Neutrophil (primary cell): Measurements from ENCODE around the gene DLEC1.

ENCODE experiments used
- H3K27ac ChIP-seq: fragments of 200-600 bp; sonication (generic); 2 replicates; pipeline ENCODE4 v1.5.1; 2016; ENCODE audit warnings: mild to moderate bottlenecking, moderate library complexity
- H3K27me3 ChIP-seq: fragments of 200-600 bp; sonication (generic); 2 replicates; pipeline ENCODE4 v1.6.0; 2016; ENCODE audit warnings: mild to moderate bottlenecking
- H3K36me3 ChIP-seq: fragments of 200-600 bp; sonication (generic); 2 replicates; pipeline ENCODE4 v1.5.1; 2017
- H3K4me1 ChIP-seq, 2 experiments: fragments of 200-600 bp in 1 of 2; sonication (generic) in 1 of 2; 1 replicate in 1 of 2; 2 replicates in 1 of 2; pipeline versions ENCODE4 v1.5.1 to v1.6.1; 2013 to 2016; ENCODE audit warnings: low read depth in 1 of 2, low read length in 1 of 2, mild to moderate bottlenecking in 1 of 2, moderate library complexity in 1 of 2; ENCODE audit not compliant: control insufficient read depth in 1 of 2, insufficient read depth in 1 of 2
- H3K4me3 ChIP-seq, 2 experiments: fragments of 200-600 bp in 1 of 2; sonication (generic) in 1 of 2; 1 replicate in 1 of 2; 2 replicates in 1 of 2; pipeline ENCODE4 v1.5.1; 2013 to 2016; ENCODE audit warnings: low read depth in 1 of 2, low read length in 1 of 2, mild to moderate bottlenecking in 1 of 2, moderate library complexity in 1 of 2
- H3K9me3 ChIP-seq: fragments of 200-600 bp; sonication (generic); 2 replicates; pipeline ENCODE4 v1.5.1; 2016
- TF ChIP-seq, protein P1 (sequence below): fragments of 200-600 bp; sonication (generic); IDR thresholded peaks from 2 replicates; pipeline ENCODE4 v1.5.1; 2016; ENCODE audit warnings: antibody characterized with exemption

The DLEC1 gene

DNA sequence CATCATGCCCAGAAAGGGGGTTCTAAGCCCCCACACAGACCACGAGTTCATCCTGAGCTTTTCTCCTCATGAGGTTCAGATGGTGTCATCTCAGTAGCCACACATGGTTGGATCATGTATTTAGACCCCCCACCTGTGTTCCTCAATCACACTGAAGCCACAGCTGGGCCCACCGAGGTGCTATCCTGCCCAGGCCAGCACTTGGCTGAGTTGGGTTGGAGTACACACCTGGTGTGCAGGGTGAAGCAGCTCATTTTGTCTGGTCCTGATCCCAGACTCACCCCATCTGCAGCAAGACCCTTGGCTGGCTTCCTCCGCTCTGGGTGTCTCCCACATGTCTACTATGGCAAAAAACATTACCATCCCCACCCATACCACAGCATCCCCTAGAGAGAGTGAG, 56.0 kb downstream of the DLEC1 start:
- Histone ChIP-seq H3K36me3 (no peaks in the 10 kb centered on the region), H3K4me1 (peaks cover 12 to 17% of the 10 kb centered on the region in 2 experiments), H3K9me3 (no peaks in the 10 kb centered on the region), H3K4me3 (no peak overlapping the region), H3K27ac (no peak overlapping the region), H3K27me3 (no peaks in the 10 kb centered on the region)
- TF ChIP-seq, protein P1, sequence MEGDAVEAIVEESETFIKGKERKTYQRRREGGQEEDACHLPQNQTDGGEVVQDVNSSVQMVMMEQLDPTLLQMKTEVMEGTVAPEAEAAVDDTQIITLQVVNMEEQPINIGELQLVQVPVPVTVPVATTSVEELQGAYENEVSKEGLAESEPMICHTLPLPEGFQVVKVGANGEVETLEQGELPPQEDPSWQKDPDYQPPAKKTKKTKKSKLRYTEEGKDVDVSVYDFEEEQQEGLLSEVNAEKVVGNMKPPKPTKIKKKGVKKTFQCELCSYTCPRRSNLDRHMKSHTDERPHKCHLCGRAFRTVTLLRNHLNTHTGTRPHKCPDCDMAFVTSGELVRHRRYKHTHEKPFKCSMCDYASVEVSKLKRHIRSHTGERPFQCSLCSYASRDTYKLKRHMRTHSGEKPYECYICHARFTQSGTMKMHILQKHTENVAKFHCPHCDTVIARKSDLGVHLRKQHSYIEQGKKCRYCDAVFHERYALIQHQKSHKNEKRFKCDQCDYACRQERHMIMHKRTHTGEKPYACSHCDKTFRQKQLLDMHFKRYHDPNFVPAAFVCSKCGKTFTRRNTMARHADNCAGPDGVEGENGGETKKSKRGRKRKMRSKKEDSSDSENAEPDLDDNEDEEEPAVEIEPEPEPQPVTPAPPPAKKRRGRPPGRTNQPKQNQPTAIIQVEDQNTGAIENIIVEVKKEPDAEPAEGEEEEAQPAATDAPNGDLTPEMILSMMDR, result no peak

DNA sequence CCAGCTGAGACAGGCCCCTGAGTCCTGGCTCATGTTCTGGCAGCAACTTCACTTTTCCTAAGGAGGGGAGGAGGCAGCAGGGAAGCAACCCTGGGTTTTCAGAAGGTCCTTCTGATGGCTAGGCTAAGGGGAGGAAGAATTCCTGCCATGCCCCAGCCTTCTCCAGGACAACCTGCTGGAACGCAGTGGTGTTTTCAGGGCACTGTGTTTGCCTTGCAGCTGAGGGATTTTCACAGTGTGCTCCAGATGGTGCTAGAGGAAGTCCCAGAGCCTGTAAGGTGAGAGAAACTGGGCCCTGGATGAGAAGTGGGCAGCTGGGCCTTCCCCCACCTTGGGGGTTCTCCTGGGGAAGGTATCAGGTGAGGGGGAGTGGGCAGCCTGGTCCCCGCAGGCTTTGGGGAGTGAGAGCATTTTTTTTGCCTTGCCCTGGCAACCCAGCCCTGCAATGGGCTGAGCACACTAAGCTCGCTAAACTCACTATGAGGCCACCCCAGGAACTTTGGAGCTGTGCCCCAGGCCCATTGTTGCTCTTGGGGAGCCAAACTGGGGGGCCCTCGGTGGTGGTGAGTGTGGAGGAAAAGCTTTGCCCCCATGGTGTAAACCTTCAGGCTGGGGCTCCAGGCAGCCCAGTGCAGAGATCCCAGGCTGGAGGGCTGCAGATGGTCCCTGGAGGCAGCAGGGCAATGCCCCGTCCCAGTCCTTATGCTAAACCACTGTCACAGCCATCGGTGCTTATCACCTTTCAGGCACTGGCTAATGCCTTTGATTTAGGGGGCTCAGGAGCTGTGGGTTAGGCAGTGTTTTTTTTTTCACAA, 56.9 kb downstream of the DLEC1 start:
- H3K4me1 ChIP-seq, result peaks cover 12 to 17% of the 10 kb centered on the region in 2 experiments
- TF ChIP-seq, protein P1, result no peak
- no peak overlapping the region for H3K4me3 ChIP-seq
- H3K27me3 ChIP-seq, result no peaks in the 10 kb centered on the region
- H3K9me3 ChIP-seq, result no peaks in the 10 kb centered on the region
- H3K27ac ChIP-seq, result no peak overlapping the region
- no peaks in the 10 kb centered on the region for H3K36me3 ChIP-seq

DNA sequence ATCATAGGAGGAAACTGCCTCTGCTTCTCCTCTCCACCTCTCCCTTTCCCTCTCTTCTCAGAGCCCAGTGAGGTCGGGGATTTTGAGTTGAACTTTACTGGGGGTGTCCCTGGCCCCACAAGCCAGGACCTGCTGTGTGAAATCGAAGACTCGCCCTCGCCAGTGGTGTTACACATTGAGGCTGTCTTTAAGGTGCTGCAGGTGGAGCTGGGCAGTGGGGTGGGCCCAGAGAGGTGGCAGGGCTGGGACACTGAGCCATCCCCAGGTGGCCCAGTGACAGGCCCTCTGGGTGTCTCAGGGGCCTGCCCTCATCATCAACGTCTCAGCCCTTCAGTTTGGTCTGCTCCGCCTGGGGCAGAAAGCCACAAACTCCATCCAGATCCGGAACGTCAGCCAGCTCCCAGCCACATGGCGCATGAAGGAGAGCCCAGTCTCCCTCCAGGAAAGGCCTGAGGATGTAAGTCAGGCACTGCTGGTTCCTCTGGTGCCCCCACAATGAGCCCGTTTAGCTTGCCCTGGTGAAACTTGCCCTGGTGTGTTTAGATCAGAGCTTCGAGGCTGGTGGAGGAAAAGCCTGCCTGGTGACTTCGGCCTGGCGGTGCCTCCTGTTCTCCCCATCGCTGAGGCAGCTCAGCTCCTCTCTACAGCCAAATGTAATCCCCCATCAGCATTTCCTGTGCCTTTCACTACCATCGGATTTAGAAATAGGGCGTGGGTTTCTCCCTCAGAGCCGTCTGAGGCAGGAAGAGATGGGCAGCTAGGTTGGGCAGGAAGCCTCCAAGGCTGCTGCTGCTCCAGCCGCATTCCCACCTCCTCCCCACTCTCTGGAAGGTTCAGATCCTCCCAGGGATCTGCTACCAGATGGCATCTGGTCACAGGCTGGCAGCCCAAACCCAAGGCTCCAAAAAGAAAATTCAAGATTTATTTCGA, 58.7 kb downstream of the DLEC1 start:
- TF ChIP-seq, protein P1, result no peak
- H3K9me3 ChIP-seq, result no peaks in the 10 kb centered on the region
- no peaks in the 10 kb centered on the region for H3K36me3 ChIP-seq
- H3K4me1 ChIP-seq, result peaks cover 29 to 34% of the 10 kb centered on the region in 2 experiments
- H3K27me3 ChIP-seq, result no peaks in the 10 kb centered on the region
- H3K27ac ChIP-seq, result no peak overlapping the region
- no peak overlapping the region for H3K4me3 ChIP-seq

DNA sequence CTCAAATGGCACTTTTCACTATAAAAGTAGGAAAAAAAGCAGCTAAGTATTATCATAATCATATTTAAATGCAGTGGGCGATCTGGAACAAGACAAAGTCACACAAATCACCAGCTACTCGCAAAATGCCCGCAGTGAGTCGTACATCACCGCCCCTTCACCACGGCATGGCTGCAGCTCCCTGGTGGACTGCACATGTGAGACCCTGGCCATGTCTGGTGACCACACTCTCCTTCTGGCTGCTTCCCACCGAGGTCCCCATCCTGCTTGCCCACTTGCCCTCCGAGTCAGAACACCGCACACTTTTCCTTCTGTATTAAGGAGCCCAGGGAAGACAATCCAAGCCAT, 59.3 kb downstream of the DLEC1 start:
- Histone ChIP-seq H3K27ac (no peak overlapping the region), H3K36me3 (no peaks in the 10 kb centered on the region), H3K9me3 (no peaks in the 10 kb centered on the region), H3K27me3 (no peaks in the 10 kb centered on the region), H3K4me3 (no peak overlapping the region), H3K4me1 (peaks cover 36 to 41% of the 10 kb centered on the region in 2 experiments)
- TF ChIP-seq, protein P1, result no peak

DNA sequence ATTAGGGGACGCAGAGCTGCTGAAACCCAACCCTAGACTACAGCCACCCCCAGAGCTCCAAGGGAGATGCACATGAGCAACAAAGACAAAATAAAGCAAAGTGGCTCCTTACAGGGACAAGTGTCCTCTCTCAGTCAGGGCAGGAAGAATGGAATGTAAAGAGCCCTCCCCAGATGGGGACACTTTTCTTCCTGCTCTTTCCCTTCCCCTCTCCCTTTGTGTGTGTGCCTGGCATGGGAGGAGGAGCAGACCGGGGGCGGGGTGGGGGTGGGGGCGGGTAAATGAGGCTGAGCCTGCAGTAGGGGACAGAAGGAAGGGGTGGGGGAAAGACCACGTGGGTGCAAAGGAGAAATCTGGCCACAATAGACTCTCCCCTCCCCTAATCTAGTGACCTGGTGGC, 60.5 kb downstream of the DLEC1 start:
- Histone ChIP-seq H3K4me3 (no peak overlapping the region), H3K4me1 (peaks cover 42 to 46% of the 10 kb centered on the region in 2 experiments), H3K9me3 (no peaks in the 10 kb centered on the region), H3K27me3 (no peaks in the 10 kb centered on the region), H3K36me3 (no peaks in the 10 kb centered on the region), H3K27ac (no peak overlapping the region)
- TF ChIP-seq, protein P1, result no peak
